ENCODE measurements around the gene PI4KA.

The PI4KA gene

GRCh38 chr22:20814221-20814808, 44.3 kb downstream of the PI4KA start:
- DNase-seq = no peak

- no peak for DNase-seq
These were observed 45.6 kb downstream of the PI4KA start for GRCh38 chr22:20813056-20813455.

- no peak for DNase-seq
These were observed 46.5 kb downstream of the PI4KA start for GRCh38 chr22:20811971-20812660.

GRCh38 chr22:20811171-20811570, 47.4 kb downstream of the PI4KA start:
- no peak for DNase-seq

GRCh38 chr22:20810645-20811044, 48.0 kb downstream of the PI4KA start:
- DNase-seq = no peak

GRCh38 chr22:20809538-20810185, 48.9 kb downstream of the PI4KA start:
- no peak for DNase-seq

GRCh38 chr22:20808844-20809243, 49.8 kb downstream of the PI4KA start:
- no peak for DNase-seq

GRCh38 chr22:20807315-20807752, 51.3 kb downstream of the PI4KA start:
- no peak for DNase-seq

GRCh38 chr22:20805972-20806471, 52.6 kb downstream of the PI4KA start:
- DNase-seq = no peak

GRCh38 chr22:20804650-20805049, 54.0 kb downstream of the PI4KA start:
- DNase-seq = no peak

GRCh38 chr22:20803696-20804324, 54.8 kb downstream of the PI4KA start:
- no peak for DNase-seq

- DNase-seq = no peak
These were observed 55.6 kb downstream of the PI4KA start for GRCh38 chr22:20802922-20803553.

- DNase-seq = no peak
These were observed 56.2 kb downstream of the PI4KA start for GRCh38 chr22:20802452-20802851.

- no peak for DNase-seq
These were observed 59.2 kb downstream of the PI4KA start for GRCh38 chr22:20799449-20799848.

- no peak for DNase-seq
These were observed 59.6 kb downstream of the PI4KA start for GRCh38 chr22:20798974-20799373.

GRCh38 chr22:20798218-20798617, 60.4 kb downstream of the PI4KA start:
- no peak for DNase-seq

- DNase-seq = no peak
These were observed 61.9 kb downstream of the PI4KA start for GRCh38 chr22:20796731-20797130.

GRCh38 chr22:20794650-20795413, 63.8 kb downstream of the PI4KA start:
- no peak for DNase-seq

- DNase-seq = no peak
These were observed 64.6 kb downstream of the PI4KA start for GRCh38 chr22:20793748-20794649.

- DNase-seq = no peak
These were observed 65.5 kb downstream of the PI4KA start for GRCh38 chr22:20792966-20793728.

Measured in suppressor macrophage treated with lipopolysaccharide for 4 hours (primary cell).